Activated CD8-positive, alpha-beta memory T cell treated with anti-CD3 and anti-CD28 coated beads, Interleukin-2, amount 10 ng/mL, durations not matched to agents 7 days and 5 days (primary cell): ENCODE results near the gene KMT2D. TPM values are rescaled to one million over a fixed set of nuclear protein-coding genes. Genes with fewer than 3 reads are reported as not detected.

Experiments
- ATAC-seq: fragments of 150-1000 bp; cut with Tn5 transposase; one replicate; pipeline ENCODE4 v1.10.0; 2021; ENCODE audit warnings: moderate library complexity
- CTCF ChIA-PET: fragments of 350-600 bp; sonication (Branson Sonifier 250); formaldehyde crosslinking; loops from one replicate; lab custom pipeline; 2021; ENCODE audit warnings: antibody characterized with exemption; lab: Charles Lee
- DNase-seq: peaks from one replicate; pipeline ENCODE4 v3.0.0-alpha.2; 2020
- H3K27ac Mint-ChIP-seq: one replicate; pipeline ENCODE4 v1.8.0; 2021; ENCODE audit warnings: mild to moderate bottlenecking, mixed read lengths
- H3K27me3 Mint-ChIP-seq: one replicate; pipeline ENCODE4 v1.8.0; 2021; ENCODE audit warnings: mixed read lengths
- H3K36me3 Mint-ChIP-seq: one replicate; pipeline ENCODE4 v1.8.0; 2021; ENCODE audit warnings: mild to moderate bottlenecking, mixed read lengths
- H3K4me1 Mint-ChIP-seq: one replicate; pipeline ENCODE4 v1.8.0; 2021; ENCODE audit warnings: mixed read lengths
- H3K4me3 Mint-ChIP-seq: one replicate; pipeline ENCODE4 v1.8.0; 2021; ENCODE audit warnings: mild to moderate bottlenecking, moderate library complexity, mixed read lengths
- H3K9me3 Mint-ChIP-seq: one replicate; pipeline ENCODE4 v1.8.0; 2022; ENCODE audit warnings: low read depth, mixed read lengths
- total RNA-seq, 2 experiments: library from RNA; stranded (reverse); gene quantifications; one replicate each; pipeline ENCODE4 v1.2.3, GENCODE V29; 2021

Gene KMT2D
- total RNA-seq, 2 experiments from 2014 or later, result 107 to 132 TPM

DNA sequence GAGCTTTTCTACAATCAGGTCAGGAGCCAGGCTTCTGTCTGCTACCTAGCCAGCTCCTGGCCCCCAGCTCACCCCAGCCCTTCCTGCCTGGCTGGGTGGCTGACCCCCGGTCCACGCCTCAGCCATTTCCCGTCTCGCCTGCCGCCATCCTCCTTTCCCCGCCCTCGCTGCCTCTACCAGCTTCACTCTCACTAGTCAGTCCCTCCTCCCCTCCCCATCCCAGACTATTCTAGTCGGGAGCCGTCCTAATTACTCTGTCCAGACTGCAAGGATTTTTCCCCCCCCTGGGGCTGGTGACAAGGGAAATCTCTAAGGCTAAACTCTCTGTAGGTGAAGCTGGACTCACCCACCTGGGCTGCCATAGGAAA is 33.2 kb upstream of the KMT2D start:
- peaks cover 8% of the 10 kb centered on the region for H3K36me3 Mint-ChIP-seq
- CTCF ChIA-PET, result interaction anchor here (0.8 to 11.8 kb wide), 17 partner anchors 7 to 244 kb away, joined by 3 to 222 read pairs (median 13); partner anchors contain the start of genes DDN, LMBR1L, PRPH and RHEBL1
- peak overlapping the region; percentile 24 for H3K4me3 Mint-ChIP-seq
- no peak overlapping the region for H3K27ac Mint-ChIP-seq
- H3K27me3 Mint-ChIP-seq, result peaks cover 64% of the 10 kb centered on the region
- ATAC-seq, result no peak
- H3K9me3 Mint-ChIP-seq, result no peaks in the 10 kb centered on the region
- DNase-seq, result no peak
- H3K4me1 Mint-ChIP-seq, result peaks cover 45% of the 10 kb centered on the region

DNA sequence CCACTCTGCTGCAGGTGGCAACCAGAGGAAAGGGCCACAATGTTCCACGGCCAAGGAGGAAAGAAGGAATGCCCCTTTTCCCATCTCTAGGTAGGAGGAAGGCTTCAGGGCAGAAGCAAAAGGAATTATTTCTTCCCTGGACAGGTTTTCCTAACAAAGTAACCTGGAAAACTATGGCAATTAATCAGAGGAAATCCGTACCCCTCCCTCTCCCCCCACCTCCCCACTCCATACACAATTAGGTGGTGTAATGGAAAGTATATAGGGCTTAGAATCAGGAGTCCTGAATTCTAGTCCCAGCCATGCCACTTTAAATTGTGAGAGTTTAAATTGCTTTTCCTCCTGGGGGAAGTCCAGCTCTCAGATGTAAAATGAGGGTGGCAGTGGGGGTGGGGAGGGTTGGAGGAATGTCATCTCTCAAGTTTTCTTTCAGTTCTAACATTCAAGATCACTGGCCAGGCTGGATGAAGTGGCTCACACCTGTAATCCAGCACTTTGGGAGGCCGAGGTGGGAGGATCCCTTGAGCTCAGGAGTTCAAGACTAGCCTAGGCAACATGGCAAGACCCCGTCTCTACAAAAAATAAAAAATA is 32.3 kb upstream of the KMT2D start:
- DNase-seq (no peak), ATAC-seq (no peak)
- H3K4me3 Mint-ChIP-seq, result no peak overlapping the region
- CTCF ChIA-PET, result interaction anchor here (0.6 to 11.8 kb wide), 24 partner anchors 8 to 239 kb away, joined by 3 to 222 read pairs (median 6); partner anchors contain the start of genes DDN, LMBR1L, PRPH and RHEBL1
- peaks cover 8% of the 10 kb centered on the region for H3K36me3 Mint-ChIP-seq
- peaks cover 54% of the 10 kb centered on the region for H3K4me1 Mint-ChIP-seq
- no peak overlapping the region for H3K27ac Mint-ChIP-seq
- no peaks in the 10 kb centered on the region for H3K9me3 Mint-ChIP-seq
- H3K27me3 Mint-ChIP-seq, result peaks cover 70% of the 10 kb centered on the region

DNA sequence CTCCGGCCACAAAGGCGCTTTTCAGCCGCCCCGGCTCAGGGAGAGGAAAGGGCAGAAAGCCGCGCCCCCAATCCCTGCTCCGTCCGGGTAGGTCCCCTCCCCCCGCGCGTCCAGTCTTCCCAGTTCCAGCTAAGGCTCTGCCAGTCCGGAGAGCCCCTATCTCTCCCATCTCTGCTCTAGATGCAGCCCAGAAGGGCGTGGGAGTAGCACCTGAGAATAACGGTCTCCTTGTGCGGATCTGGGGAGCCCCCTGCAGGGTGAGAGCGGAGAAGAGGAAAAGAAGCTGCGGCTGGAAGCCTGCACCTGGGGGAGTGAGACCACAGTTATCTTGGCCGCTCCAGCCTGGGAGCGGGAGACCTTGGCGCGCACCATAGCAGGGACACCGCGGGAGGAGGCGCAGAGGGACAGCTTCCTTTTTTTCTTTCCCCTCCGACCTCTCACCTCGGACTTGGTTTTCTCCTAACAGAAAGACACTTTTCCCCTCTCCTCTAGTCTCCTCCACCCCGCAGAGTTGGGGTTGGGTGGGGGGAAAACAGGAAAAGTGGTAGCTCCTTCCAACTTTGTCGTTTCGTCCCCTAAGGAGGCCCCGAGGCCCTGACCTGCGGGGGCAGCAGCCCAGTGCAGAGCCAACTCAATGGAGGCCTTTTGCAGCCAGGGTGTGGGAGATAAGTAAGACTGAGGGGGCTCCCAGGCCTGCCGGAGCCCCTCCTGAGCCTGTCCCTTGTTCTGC is 31.7 kb upstream of the KMT2D start:
- CTCF ChIA-PET, result interaction anchor here (0.6 to 11.8 kb wide), 21 partner anchors 9 to 239 kb away, joined by 3 to 222 read pairs (median 5); partner anchors contain the start of genes DDN, LMBR1L and RHEBL1
- no peak overlapping the region for H3K27ac Mint-ChIP-seq
- H3K9me3 Mint-ChIP-seq, result no peaks in the 10 kb centered on the region
- H3K4me1 Mint-ChIP-seq, result peaks cover 60% of the 10 kb centered on the region
- peak overlapping the region; percentile 43 for H3K4me3 Mint-ChIP-seq
- DNase-seq (peak; percentile 73), ATAC-seq (peak; percentile 35)
- peaks cover 8% of the 10 kb centered on the region for H3K36me3 Mint-ChIP-seq
- H3K27me3 Mint-ChIP-seq, result peaks cover 70% of the 10 kb centered on the region

DNA sequence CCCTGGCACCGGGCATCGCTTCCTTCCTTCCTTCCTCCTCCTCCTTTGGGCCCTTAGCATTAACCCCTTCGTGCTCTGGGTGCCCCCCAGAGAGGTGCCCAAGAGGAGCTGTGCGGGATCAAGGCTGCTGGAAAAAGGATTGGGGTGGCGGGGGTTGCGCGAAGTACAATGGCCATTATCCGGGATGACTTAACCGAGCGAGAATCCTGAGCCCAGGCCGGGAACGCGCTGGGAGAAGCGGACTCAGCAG is 31.2 kb upstream of the KMT2D start:
- H3K36me3 Mint-ChIP-seq, result peaks cover 8% of the 10 kb centered on the region
- DNase-seq (no peak), ATAC-seq (no peak)
- H3K27me3 Mint-ChIP-seq, result peaks cover 70% of the 10 kb centered on the region
- H3K9me3 Mint-ChIP-seq, result no peaks in the 10 kb centered on the region
- H3K4me3 Mint-ChIP-seq, result no peak overlapping the region
- H3K27ac Mint-ChIP-seq, result no peak overlapping the region
- peaks cover 65% of the 10 kb centered on the region for H3K4me1 Mint-ChIP-seq
- CTCF ChIA-PET, result interaction anchor here (1.0 to 11.8 kb wide), 18 partner anchors 9 to 145 kb away, joined by 3 to 222 read pairs (median 8); partner anchors contain the start of genes DDN, LMBR1L and RHEBL1

DNA sequence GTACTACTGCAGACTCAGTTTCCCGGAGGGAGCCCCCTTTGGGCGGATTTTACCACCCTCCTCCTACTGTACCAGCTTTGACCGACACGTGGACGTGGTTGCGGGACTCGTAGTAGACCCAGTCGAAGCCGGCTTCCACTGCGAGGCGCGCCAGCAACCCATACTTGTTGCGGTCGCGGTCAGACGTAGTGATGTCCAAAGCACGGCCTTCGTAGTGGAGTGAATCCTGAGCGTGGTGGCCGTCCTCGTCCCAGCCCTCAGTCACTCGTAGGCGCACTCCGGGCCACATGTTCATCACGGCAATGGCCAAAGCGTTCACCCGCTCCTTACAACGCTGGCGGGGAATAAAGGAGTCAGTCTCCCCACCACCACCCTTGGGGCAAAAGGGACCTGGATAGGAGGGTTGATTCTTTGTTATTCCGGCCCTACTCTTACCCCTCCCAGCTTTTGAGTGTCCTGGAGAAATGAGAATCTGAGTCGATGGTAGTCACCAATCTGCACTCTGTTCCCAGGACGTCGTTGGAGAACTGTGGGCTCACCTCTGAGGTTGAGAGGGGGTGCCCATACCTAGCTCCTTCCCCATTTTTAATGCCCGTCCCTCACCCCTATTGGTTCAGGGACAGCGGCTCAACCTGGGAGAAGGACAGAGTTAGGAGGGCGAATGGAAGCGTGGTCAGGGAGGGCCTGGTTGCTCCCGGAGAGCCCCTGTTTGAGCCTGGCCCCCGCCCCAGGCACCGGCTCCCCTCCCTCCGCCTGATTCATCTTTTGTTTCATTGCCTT is 30.7 kb upstream of the KMT2D start:
- DNase-seq (no peak), ATAC-seq (no peak)
- H3K27ac Mint-ChIP-seq, result no peak overlapping the region
- no peak overlapping the region for H3K4me3 Mint-ChIP-seq
- H3K9me3 Mint-ChIP-seq, result no peaks in the 10 kb centered on the region
- H3K4me1 Mint-ChIP-seq, result peaks cover 70% of the 10 kb centered on the region
- CTCF ChIA-PET, result interaction anchor here (1.1 to 11.8 kb wide), 15 partner anchors 10 to 146 kb away, joined by 3 to 222 read pairs (median 11); partner anchors contain the start of genes DDN, LMBR1L and RHEBL1
- peaks cover 8% of the 10 kb centered on the region for H3K36me3 Mint-ChIP-seq
- peaks cover 70% of the 10 kb centered on the region for H3K27me3 Mint-ChIP-seq

DNA sequence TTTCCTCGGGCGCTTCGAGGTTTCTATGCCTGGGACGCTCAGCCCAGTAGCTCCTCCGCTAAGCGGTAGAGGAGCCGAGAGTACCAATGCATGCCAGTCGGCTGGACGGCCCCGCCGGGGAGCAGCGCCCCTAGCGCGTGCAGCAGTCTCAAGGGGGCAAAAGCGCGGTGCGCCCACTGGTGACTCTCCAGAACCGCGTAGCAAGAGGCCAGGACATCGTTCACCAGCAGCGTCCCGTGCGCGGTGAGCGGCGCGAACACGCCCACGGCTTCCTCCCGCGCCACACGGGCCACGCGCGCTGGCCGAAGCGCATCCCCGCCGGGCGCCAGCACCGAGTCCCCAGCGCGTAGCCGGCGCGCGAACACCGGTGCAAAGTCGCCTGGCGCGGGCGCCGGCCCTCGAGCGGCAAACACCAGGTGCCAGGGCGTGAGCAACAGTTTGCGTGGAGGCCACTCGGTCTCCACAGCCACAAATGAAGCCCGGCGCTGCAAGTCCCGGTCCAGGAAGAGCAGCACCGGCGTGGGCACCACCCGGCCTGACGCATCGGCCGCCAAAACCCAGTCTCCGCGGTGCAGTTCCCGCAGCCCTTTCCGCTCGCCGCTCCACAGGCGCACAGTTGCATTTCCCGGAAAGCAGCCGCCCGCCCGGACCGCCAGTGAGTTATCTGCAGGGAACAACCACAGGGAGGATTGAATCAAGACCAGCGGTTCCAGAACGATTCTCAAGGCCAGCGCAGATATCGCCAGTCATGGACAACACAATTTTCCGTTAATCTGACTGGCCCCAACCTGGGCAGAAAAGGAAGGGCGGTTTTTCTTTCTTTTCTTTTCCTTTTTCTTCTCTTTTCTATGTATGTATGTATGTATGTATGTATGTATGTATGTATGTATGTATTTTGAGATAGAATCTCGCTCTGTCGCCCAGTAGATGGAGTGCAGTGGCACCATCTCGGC is 29.5 kb upstream of the KMT2D start:
- Mint-ChIP-seq H3K4me1 (peaks cover 74% of the 10 kb centered on the region), H3K27me3 (peaks cover 62% of the 10 kb centered on the region), H3K36me3 (no peaks in the 10 kb centered on the region), H3K27ac (peak overlapping the region; percentile 43), H3K4me3 (peak overlapping the region; percentile 65), H3K9me3 (no peaks in the 10 kb centered on the region)
- DNase-seq, result peak; percentile 62
- CTCF ChIA-PET, result interaction anchor here (0.7 to 6.8 kb wide), 19 partner anchors 9 to 145 kb away, joined by 3 to 179 read pairs (median 16); partner anchors contain the start of genes DDN, DHH, KMT2D and LMBR1L
- peak; percentile 37 for ATAC-seq

DNA sequence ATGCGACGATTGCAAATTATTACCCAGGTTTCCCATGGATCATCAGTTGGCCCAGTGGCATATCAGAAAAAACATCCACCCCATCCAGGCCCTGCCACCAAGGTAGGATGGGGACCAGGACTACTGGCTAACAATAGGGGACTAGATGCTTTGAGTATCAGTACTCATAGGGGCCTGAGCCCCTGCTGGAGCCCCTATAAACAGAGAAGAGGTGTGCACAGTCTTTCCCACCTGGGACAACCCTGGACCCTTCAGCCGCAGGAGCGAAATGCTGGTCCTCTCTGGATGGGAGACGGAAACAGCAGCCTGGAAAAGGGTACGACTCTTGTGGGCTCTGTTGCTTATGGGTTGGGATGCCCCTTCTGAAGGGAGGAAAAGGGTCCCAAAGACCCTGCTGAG is 28.3 kb upstream of the KMT2D start:
- no peaks in the 10 kb centered on the region for H3K36me3 Mint-ChIP-seq
- no peak overlapping the region for H3K4me3 Mint-ChIP-seq
- H3K9me3 Mint-ChIP-seq, result no peaks in the 10 kb centered on the region
- peaks cover 73% of the 10 kb centered on the region for H3K4me1 Mint-ChIP-seq
- CTCF ChIA-PET, result interaction anchor here (0.6 to 6.7 kb wide), 43 partner anchors 10 to 273 kb away, joined by 3 to 179 read pairs (median 5); partner anchors contain the start of genes DDN, DHH, KMT2D and LMBR1L
- no peak overlapping the region for H3K27ac Mint-ChIP-seq
- peaks cover 51% of the 10 kb centered on the region for H3K27me3 Mint-ChIP-seq
- no peak for DNase-seq
- ATAC-seq, result no peak

DNA sequence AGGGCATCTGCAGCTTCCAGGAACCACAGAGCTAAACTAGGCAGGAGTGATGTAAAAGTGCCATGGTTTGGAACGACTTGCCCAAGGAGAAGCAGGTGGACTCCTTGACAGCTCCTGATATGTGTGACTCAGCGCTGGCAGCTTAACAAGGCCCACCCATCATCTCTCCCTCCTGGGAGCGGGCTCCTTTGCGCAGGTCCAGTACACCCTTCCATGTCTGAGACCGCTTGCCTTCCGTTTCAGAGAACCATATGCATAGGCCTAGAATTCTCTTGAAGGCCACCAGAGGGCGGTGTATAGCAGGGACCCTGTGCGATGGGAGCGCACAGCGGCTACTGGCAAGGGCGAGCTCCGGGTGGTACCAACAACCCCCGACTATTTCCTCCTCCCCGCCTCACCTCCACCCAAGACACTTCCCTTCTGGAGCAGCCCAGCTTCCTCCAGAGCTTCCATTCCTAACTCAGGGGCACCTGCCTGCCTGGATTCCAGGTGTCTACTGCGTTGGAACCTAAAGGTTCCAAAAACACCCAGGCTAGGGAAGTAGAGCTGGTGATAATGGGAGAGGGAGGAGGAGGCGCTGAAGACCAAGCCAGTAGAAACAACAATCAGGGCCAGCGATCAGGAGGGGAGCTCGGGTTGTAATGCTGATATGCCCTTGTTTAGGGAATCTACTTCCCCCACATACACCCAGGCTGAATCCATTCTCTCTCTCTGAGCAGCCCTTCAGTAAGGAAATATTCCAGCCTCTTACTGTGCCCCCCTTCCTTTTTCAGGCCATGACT is 27.7 kb upstream of the KMT2D start:
- CTCF ChIA-PET, result interaction anchor here (0.5 to 6.7 kb wide), 52 partner anchors 9 to 272 kb away, joined by 3 to 179 read pairs (median 4); partner anchors contain the start of genes ARF3, DDN, DHH and KMT2D
- no peak overlapping the region for H3K4me3 Mint-ChIP-seq

DNA sequence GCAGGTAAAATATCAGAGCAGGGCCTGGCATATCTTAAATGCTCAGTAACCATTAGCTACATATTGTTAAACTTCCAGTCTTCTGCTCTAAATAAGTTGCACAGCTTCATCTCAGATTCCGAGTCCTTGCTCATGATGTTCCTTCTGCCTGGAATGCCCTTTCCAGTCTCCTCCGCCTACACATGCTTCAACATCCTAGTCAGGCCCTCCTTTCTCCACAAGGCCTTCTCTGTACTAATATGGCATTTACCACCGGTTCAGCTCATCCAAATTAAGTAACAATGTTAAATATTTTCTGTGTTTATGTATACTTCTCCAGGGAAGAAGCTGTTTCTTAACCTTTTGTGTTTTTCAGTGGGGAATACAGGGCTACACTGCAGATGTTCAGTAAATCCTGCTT is 25.5 kb upstream of the KMT2D start:
- Mint-ChIP-seq H3K9me3 (no peaks in the 10 kb centered on the region), H3K4me1 (peaks cover 52% of the 10 kb centered on the region), H3K4me3 (no peak overlapping the region), H3K27me3 (peaks cover 22% of the 10 kb centered on the region), H3K36me3 (no peaks in the 10 kb centered on the region), H3K27ac (no peak overlapping the region)
- CTCF ChIA-PET, result interaction anchor here (0.6 to 6.7 kb wide), 9 partner anchors 11 to 166 kb away, joined by 3 to 179 read pairs (median 13); partner anchors contain the start of genes DHH, RHEBL1 and TUBA1B
- ATAC-seq, result no peak
- DNase-seq, result no peak

More for the DNA sequence above, 27.7 kb upstream of the KMT2D start:
- peaks cover 67% of the 10 kb centered on the region for H3K4me1 Mint-ChIP-seq
- H3K27ac Mint-ChIP-seq, result peak overlapping the region; percentile 6
- ATAC-seq (peak; percentile 86), DNase-seq (peak; percentile 82)
- H3K9me3 Mint-ChIP-seq, result no peaks in the 10 kb centered on the region
- peaks cover 45% of the 10 kb centered on the region for H3K27me3 Mint-ChIP-seq
- H3K36me3 Mint-ChIP-seq, result no peaks in the 10 kb centered on the region

DNA sequence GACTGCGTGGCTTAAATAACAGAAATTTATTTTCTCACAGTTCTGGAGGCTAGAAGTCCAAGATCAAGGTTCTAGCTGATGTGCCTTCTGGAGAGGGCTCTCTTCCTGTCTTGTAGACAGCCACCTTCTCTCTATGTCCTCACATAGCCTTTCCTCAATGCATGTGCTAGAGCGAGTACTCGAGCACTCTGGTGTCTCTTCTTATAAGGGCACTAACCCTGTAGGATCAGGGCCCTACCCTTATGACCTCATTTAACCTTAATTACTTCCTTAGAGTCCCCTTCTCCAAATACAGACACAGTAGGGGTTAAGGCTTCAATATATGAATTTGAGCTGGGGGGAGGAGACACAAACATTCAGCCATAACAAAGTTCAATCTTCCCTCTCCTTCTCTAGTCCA is 23.8 kb upstream of the KMT2D start:
- no peak for DNase-seq
- no peak overlapping the region for H3K27ac Mint-ChIP-seq
- H3K9me3 Mint-ChIP-seq, result no peaks in the 10 kb centered on the region
- no peak overlapping the region for H3K4me3 Mint-ChIP-seq
- H3K4me1 Mint-ChIP-seq, result peaks cover 38% of the 10 kb centered on the region
- ATAC-seq, result no peak
- peaks cover 13% of the 10 kb centered on the region for H3K27me3 Mint-ChIP-seq
- CTCF ChIA-PET, result interaction anchor here (0.9 to 6.7 kb wide), 12 partner anchors 9 to 263 kb away, joined by 3 to 179 read pairs (median 4); partner anchors contain the start of genes DHH, LMBR1L, RHEBL1 and TUBA1B
- H3K36me3 Mint-ChIP-seq, result no peaks in the 10 kb centered on the region

DNA sequence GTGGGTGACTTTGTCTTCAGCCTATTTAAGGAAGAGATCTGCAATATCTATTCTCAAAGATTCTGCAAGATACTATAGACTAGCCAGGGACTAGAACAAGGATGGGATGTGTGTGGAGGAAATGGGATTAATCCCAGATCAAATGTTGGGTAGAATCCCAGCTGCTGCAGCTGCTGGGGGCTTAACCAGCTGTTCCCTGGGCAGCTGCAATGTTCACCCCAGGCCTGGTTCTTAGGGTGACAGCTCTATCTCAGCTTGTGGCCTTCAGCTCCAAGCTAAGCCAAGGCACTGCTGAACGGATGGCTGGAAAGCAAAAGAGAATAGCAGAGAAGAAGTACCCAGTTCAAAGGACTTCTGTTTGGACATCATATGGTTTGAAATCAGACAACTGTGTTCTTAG is 19.2 kb upstream of the KMT2D start:
- no peaks in the 10 kb centered on the region for H3K9me3 Mint-ChIP-seq
- DNase-seq (no peak), ATAC-seq (no peak)
- CTCF ChIA-PET, result interaction anchor here (1.3 to 3.2 kb wide), 3 partner anchors 8 to 36 kb away, joined by 3 to 28 read pairs (median 13); no protein-coding TSS in a partner anchor
- H3K4me3 Mint-ChIP-seq, result no peak overlapping the region
- peaks cover 7% of the 10 kb centered on the region for H3K27me3 Mint-ChIP-seq
- H3K27ac Mint-ChIP-seq, result no peak overlapping the region
- H3K4me1 Mint-ChIP-seq, result peaks cover 3% of the 10 kb centered on the region
- no peaks in the 10 kb centered on the region for H3K36me3 Mint-ChIP-seq
